ENCODE data around the gene C16orf92.

C16orf92 gene

DNA sequence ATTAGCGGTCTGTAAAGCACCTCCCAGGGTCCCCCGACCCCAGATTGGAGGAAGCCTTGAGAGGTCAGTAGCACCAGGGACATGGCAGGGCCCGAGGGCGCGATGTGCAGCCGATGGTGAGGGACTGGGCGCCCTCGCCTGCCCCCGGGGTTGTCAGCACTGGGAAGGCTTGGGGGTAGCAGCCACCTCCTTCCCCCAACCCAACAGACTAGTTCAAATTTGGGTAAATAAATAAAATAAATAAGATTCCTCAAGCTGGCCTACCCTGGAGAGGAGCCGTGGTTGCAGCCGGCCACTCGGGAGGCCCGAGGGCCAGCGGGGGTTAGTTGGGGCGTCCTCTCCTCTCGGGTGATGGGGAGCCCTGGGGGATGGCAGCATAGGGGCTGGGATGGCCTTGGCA, 1.5 kb downstream of the C16orf92 start:
- Histone ChIP-seq H3K4me3 (no peak overlapping the region), H3K27ac (no peak overlapping the region)
- DNase-seq (ENCODE audit: low spot score): no peak
- TF ChIP-seq CTCF (IDR thresholded peaks at IDR 0.05): no peak

- Histone ChIP-seq H3K4me3 (no peak overlapping the region), H3K27ac (no peak overlapping the region)
- no peak for DNase-seq (ENCODE audit: low spot score)
- TF ChIP-seq CTCF (IDR thresholded peaks at IDR 0.05): no peak
Measured at GRCh38 chr16:30025156-30025555, 2.2 kb downstream of the C16orf92 start.

GRCh38 chr16:30025574-30025973, 2.6 kb downstream of the C16orf92 start:
- no peak for DNase-seq (ENCODE audit: low spot score)
- no peak overlapping the region for H3K27ac ChIP-seq
- no peak for TF ChIP-seq CTCF (IDR thresholded peaks at IDR 0.05)
- no peak overlapping the region for H3K4me3 ChIP-seq

- no peak for DNase-seq (ENCODE audit: low spot score)
- TF ChIP-seq CTCF (IDR thresholded peaks at IDR 0.05): no peak
- Histone ChIP-seq H3K4me3 (no peak overlapping the region), H3K27ac (no peak overlapping the region)
Measured at GRCh38 chr16:30026449-30026848, 3.5 kb downstream of the C16orf92 start.

DNA sequence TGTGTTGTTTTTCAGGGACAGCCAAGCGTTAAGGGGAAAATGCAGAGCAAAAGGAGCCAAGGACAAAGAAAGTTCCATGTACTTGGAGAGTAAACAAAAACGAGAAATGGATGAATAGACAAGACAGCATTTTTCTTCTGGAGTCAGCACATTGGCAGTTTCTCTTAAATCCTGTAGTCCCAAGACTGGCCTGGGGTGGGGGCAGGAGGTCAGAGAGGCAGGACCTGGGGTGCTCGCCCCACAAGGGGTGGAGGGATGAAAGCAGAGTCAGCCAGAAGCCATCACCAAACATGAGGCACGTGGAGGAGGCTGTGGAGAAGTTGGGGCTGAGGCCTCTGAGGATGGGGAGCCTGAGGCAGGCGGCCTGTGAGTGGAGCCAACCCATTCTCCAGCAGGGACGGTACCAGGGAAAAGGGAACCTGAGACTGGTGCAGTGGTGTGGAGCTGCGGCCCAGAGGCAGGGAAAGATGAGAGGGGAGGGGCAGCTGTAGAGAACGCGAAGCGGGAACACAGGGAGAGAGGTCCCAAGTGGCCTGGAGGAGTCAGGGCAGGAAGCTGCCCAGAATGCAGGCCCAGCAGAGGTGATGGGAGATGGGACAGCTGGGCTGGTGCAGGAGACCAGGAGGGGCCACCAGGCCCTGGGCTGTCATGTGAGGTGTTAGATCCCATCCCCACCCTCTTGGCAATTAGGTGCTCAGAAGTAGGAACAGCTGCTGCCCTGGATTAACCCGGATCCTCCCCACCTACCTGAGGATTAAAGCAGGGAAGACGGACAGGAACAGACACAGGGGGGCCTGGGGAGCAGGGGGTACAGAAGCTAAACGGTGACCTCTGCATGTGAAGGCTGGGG, 4.8 kb downstream of the C16orf92 start:
- H3K4me3 ChIP-seq: no peak overlapping the region
- DNase-seq (ENCODE audit: low spot score): no peak

GRCh38 chr16:30028438-30029076, 5.6 kb downstream of the C16orf92 start:
- no peak overlapping the region for H3K27ac ChIP-seq
- TF ChIP-seq CTCF (IDR thresholded peaks at IDR 0.05): no peak
- no peak for DNase-seq (ENCODE audit: low spot score)

More for the DNA sequence above, 4.8 kb downstream of the C16orf92 start:
- no peak for TF ChIP-seq CTCF (IDR thresholded peaks at IDR 0.05)
- no peak overlapping the region for H3K27ac ChIP-seq

More at GRCh38 chr16:30028438-30029076, 5.6 kb downstream of the C16orf92 start:
- no peak overlapping the region for H3K4me3 ChIP-seq

Measured in coronary artery (tissue), 2 donors.